ENCODE measurements around the gene SERPINI1. TPM values are rescaled to one million over a fixed set of nuclear protein-coding genes. Genes with fewer than 3 reads are reported as not detected.

Gene SERPINI1
- total and polyA plus RNA-seq, 7 experiments from 2014 or later, result 1.3 to 6.8 (median 3.6) TPM

DNA sequence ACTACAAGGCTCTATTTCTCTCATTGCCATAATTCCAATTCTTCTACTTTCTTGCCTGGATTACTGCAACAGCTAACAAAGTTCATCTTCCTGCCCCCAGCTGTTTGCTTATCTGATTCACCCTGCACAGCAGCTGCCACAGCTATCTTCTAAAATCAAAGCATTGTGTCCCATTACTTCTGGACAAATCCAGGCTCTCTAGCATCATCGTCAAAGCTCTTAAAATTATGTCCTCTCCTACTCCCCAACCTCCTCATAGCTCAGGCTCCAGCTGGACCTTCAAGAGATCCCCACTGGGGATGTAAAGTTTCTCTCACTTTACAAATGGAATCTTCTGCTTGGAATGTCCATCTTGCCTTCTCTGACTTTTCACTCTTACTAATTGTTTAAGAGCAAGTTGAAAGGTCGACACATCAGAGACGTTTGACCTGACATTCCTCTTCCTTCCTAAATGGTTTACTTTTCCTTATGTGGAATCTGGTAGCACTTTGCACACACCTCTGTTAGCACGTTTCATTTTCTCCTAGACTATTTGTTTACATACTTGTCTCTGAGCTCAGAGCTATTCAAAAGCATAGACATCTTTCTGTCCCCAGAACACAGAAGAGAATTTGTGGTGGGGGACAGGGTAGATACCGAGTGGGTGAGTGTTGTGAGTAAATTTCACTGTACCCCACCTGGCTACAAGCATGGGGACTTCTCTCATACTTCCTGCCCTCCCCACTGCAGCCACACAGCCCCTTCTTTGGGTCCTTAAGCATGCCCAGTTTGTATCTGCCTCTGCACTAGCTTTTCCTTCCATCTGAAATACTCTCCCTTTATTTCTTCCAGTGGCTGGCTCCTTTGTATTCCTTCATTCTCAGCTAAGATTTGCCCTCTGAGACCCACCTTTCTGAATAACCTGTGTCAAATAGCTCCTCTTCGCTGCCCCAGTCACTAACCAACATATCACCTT, 77.9 kb downstream of the SERPINI1 start:
- Histone ChIP-seq H3K27ac (ENCODE audit: low read depth, low read length) (no peak overlapping the region), H3K4me1 (ENCODE audit: control insufficient read depth in 2 of 2, insufficient read depth in 2 of 2, low read length in 2 of 2) (no peaks in the 10 kb centered on the region), H3K27me3 (ENCODE audit: control insufficient read depth in 2 of 2, insufficient read depth in 2 of 2, low read length in 2 of 2) (no peaks in the 10 kb centered on the region), H3K4me3 (ENCODE audit: low read length) (no peak overlapping the region), H3K36me3 (ENCODE audit: control insufficient read depth in 2 of 3, insufficient read depth in 3 of 3, low read length in 3 of 3) (no peaks in the 10 kb centered on the region), H3K9me3 (ENCODE audit: control insufficient read depth in 2 of 3, low read length in 3 of 3) (no peaks in the 10 kb centered on the region)
- DNase-seq (no peak), ATAC-seq (no peak)
- POLR2A ChIA-PET, result no interaction called here
- Mint-ChIP-seq H3K9me3 (no peaks in the 10 kb centered on the region), H3K4me1 (no peaks in the 10 kb centered on the region), H3K27ac (no peak overlapping the region), H3K4me3 (no peak overlapping the region), H3K27me3 (no peaks in the 10 kb centered on the region), H3K36me3 (peaks cover 0 to 3% (median 0%) of the 10 kb centered on the region in 5 donors)
- CTCF ChIA-PET, result no interaction called here
- intact Hi-C loops (cut with micrococcal nuclease), result no loop called here

DNA sequence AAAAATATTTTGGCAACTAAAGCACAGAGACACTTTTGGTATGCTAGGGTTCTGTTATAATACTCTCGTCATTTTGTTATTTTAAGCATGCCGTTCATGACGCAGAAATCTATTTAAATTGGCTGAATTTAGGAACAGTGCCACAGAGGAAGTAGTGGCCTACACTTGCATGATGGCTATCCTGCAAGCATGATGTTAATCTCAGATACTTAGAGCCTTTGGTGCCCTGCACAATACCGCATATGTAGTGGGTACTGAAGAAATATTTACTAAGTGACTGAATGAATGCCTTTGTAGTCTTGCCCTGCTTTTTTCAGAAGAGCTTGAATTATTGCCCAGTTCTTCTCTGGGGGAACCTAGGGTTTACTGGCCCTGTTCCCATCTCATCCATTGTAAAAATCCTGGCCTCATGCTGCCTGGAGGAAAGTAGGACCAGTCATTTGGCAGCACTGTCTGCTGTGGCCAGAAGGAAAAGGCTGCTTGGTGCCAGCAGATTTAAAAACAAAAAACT, 79.0 kb downstream of the SERPINI1 start:
- no peaks in the 10 kb centered on the region for H3K9me3 Mint-ChIP-seq
- peaks cover 0 to 3% (median 0%) of the 10 kb centered on the region in 5 donors for H3K36me3 Mint-ChIP-seq
- H3K4me3 Mint-ChIP-seq, result no peak overlapping the region
- POLR2A ChIA-PET, result no interaction called here
- intact Hi-C loops (cut with micrococcal nuclease), result no loop called here
- no peaks in the 10 kb centered on the region for H3K27me3 Mint-ChIP-seq
- no peaks in the 10 kb centered on the region for H3K4me1 ChIP-seq (ENCODE audit: control insufficient read depth in 2 of 2, insufficient read depth in 2 of 2, low read length in 2 of 2)
- H3K9me3 ChIP-seq (ENCODE audit: control insufficient read depth in 2 of 3, low read length in 3 of 3), result no peaks in the 10 kb centered on the region
- H3K27ac Mint-ChIP-seq, result no peak overlapping the region
- DNase-seq (no peak), ATAC-seq (no peak)
- H3K4me1 Mint-ChIP-seq, result no peaks in the 10 kb centered on the region
- no peaks in the 10 kb centered on the region for H3K27me3 ChIP-seq (ENCODE audit: control insufficient read depth in 2 of 2, insufficient read depth in 2 of 2, low read length in 2 of 2)
- CTCF ChIA-PET, result no interaction called here
- H3K36me3 ChIP-seq (ENCODE audit: control insufficient read depth in 2 of 3, insufficient read depth in 3 of 3, low read length in 3 of 3), result no peaks in the 10 kb centered on the region
- H3K27ac ChIP-seq (ENCODE audit: low read depth, low read length), result no peak overlapping the region
- H3K4me3 ChIP-seq (ENCODE audit: low read length), result no peak overlapping the region

DNA sequence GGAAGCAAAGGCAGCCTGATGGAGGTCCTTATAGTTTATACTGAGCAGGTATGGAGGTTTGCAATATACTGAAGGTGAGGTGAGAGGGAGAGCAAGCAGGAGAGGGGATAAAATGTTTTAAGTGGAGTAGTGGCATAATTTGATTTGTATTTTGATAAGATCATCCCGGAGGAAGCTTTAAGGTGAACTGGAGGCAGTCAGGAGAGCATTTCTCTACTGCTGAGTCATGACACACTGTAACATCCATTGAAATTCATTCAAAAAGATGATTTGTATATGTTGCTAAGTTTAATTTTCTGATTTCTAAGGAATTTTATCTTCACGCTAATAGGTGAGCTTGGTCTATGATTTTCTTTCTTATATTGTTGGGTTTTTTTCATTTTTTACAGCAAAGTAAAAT, 81.4 kb downstream of the SERPINI1 start:
- Mint-ChIP-seq H3K36me3 (peaks cover 0 to 3% (median 0%) of the 10 kb centered on the region in 5 donors), H3K27me3 (no peaks in the 10 kb centered on the region), H3K4me1 (no peaks in the 10 kb centered on the region), H3K4me3 (no peak overlapping the region), H3K27ac (no peak overlapping the region), H3K9me3 (no peaks in the 10 kb centered on the region)
- Histone ChIP-seq H3K27me3 (ENCODE audit: control insufficient read depth in 2 of 2, insufficient read depth in 2 of 2, low read length in 2 of 2) (no peaks in the 10 kb centered on the region), H3K36me3 (ENCODE audit: control insufficient read depth in 2 of 3, insufficient read depth in 3 of 3, low read length in 3 of 3) (no peaks in the 10 kb centered on the region), H3K27ac (ENCODE audit: low read depth, low read length) (no peak overlapping the region), H3K4me3 (ENCODE audit: low read length) (no peak overlapping the region), H3K9me3 (ENCODE audit: control insufficient read depth in 2 of 3, low read length in 3 of 3) (no peaks in the 10 kb centered on the region), H3K4me1 (ENCODE audit: control insufficient read depth in 2 of 2, insufficient read depth in 2 of 2, low read length in 2 of 2) (no peaks in the 10 kb centered on the region)
- no peak for DNase-seq
- intact Hi-C loops (cut with micrococcal nuclease), result no loop called here
- no peak for ATAC-seq
- POLR2A ChIA-PET, result no interaction called here
- CTCF ChIA-PET, result no interaction called here

DNA sequence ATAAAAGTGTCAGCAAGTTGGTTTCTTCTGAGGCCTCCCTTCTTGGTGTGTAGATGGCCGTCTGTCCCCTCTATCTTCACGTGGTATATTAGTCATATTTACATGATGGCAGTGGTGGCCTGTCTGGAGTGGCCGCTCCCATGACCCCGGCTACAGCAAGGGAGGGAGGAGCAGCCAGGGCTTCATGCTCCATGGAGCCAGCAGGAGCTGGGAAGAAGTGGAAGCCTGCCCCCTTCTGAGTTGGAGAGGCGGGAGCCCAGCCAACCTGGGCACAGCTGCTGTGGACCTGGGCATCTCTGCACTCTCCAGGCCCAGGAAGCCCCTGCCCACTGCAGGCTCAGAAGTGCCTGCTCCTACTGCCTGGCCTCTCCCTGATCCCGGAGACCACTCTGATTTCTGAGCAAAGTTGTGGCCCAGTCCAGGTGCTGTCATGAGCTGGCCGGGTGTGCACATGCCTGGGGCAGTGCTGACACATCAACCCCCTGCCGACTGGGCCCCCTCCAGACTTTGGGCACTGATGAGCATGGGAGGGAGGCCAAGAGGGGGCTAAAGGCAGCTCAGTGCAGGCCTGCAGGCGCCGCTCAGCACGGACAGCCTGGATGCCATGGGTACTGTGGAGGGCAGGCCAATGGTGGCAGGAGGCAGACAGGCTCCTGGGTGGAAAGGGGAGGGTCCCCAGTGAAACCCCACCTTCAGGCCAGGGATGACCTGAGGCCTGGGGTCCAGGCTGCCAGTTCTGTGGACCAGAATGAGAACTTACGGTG, 84.8 kb downstream of the SERPINI1 start:
- Mint-ChIP-seq H3K4me3 (no peak overlapping the region), H3K9me3 (no peaks in the 10 kb centered on the region), H3K27ac (no peak overlapping the region), H3K27me3 (no peaks in the 10 kb centered on the region), H3K36me3 (peaks cover 0 to 3% (median 0%) of the 10 kb centered on the region in 5 donors), H3K4me1 (no peaks in the 10 kb centered on the region)
- Histone ChIP-seq H3K9me3 (ENCODE audit: control insufficient read depth in 2 of 3, low read length in 3 of 3) (no peaks in the 10 kb centered on the region), H3K27ac (ENCODE audit: low read depth, low read length) (no peak overlapping the region), H3K4me1 (ENCODE audit: control insufficient read depth in 2 of 2, insufficient read depth in 2 of 2, low read length in 2 of 2) (no peaks in the 10 kb centered on the region), H3K4me3 (ENCODE audit: low read length) (no peak overlapping the region), H3K36me3 (ENCODE audit: control insufficient read depth in 2 of 3, insufficient read depth in 3 of 3, low read length in 3 of 3) (no peaks in the 10 kb centered on the region), H3K27me3 (ENCODE audit: control insufficient read depth in 2 of 2, insufficient read depth in 2 of 2, low read length in 2 of 2) (no peaks in the 10 kb centered on the region)
- POLR2A ChIA-PET, result no interaction called here
- DNase-seq (no peak), ATAC-seq (no peak)
- intact Hi-C loops (cut with micrococcal nuclease), result no loop called here
- CTCF ChIA-PET, result no interaction called here

DNA sequence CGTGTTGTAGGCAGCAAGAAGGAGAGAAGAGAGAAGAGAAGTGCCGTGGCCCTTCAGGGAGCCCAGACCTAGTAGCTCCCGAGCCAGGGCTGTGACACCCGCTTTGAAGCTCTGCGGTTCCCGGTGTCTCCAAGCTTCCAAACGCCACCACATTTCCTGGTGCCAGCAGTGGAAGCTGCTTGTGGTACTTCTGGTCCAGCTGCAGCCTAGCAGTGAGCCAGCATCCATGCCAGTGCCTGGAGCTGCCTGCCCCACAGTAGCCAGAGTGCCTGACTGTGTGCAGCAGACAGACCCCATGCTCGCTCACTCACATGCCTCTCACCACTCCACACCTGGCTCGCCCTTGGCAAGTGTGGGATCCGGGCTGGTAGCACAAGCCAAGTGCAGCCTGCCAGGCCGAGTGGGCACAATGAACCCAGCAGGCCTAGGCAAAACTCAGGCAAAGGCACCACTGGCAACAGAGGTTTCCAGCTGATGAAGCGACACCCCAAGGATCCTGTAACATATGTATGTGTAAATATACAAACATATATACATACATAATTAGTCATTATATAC, 85.8 kb downstream of the SERPINI1 start:
- no peaks in the 10 kb centered on the region for H3K4me1 ChIP-seq (ENCODE audit: control insufficient read depth in 2 of 2, insufficient read depth in 2 of 2, low read length in 2 of 2)
- intact Hi-C loops (cut with micrococcal nuclease), result no loop called here
- ATAC-seq (no peak), DNase-seq (no peak)
- H3K9me3 Mint-ChIP-seq, result no peaks in the 10 kb centered on the region
- peaks cover 0 to 3% (median 0%) of the 10 kb centered on the region in 5 donors for H3K36me3 Mint-ChIP-seq
- H3K27me3 Mint-ChIP-seq, result no peaks in the 10 kb centered on the region
- ChIA-PET POLR2A (no interaction called here), CTCF (no interaction called here)
- H3K4me3 Mint-ChIP-seq, result no peak overlapping the region
- no peaks in the 10 kb centered on the region for H3K4me1 Mint-ChIP-seq
- no peak overlapping the region for H3K27ac Mint-ChIP-seq
- no peaks in the 10 kb centered on the region for H3K9me3 ChIP-seq (ENCODE audit: control insufficient read depth in 2 of 3, low read length in 3 of 3)
- no peak overlapping the region for H3K4me3 ChIP-seq (ENCODE audit: low read length)
- no peak overlapping the region for H3K27ac ChIP-seq (ENCODE audit: low read depth, low read length)
- no peaks in the 10 kb centered on the region for H3K36me3 ChIP-seq (ENCODE audit: control insufficient read depth in 2 of 3, insufficient read depth in 3 of 3, low read length in 3 of 3)
- H3K27me3 ChIP-seq (ENCODE audit: control insufficient read depth in 2 of 2, insufficient read depth in 2 of 2, low read length in 2 of 2), result no peaks in the 10 kb centered on the region

DNA sequence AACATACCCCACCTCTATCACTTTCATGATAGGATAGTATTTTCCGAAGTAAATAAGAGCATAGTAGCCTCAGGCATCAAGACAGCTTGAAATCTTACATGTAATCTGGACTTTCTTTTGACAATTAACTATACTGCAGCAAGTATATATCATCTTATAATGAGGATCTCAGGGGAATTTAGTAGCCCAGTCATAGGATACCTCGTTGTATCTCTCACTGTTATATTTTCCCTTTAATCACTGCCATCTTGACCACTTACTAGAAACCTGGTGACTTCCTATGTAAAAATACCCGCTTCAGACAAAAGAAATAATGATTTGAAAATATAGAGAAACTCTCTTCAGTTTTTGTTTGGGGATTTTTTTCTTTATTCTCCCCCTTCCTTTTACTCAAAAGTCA, 88.2 kb downstream of the SERPINI1 start:
- Mint-ChIP-seq H3K4me3 (no peak overlapping the region), H3K36me3 (no peaks in the 10 kb centered on the region), H3K27ac (no peak overlapping the region), H3K4me1 (no peaks in the 10 kb centered on the region), H3K27me3 (no peaks in the 10 kb centered on the region), H3K9me3 (no peaks in the 10 kb centered on the region)
- Histone ChIP-seq H3K9me3 (ENCODE audit: control insufficient read depth in 2 of 3, low read length in 3 of 3) (no peaks in the 10 kb centered on the region), H3K4me1 (ENCODE audit: control insufficient read depth in 2 of 2, insufficient read depth in 2 of 2, low read length in 2 of 2) (no peaks in the 10 kb centered on the region), H3K27me3 (ENCODE audit: control insufficient read depth in 2 of 2, insufficient read depth in 2 of 2, low read length in 2 of 2) (no peaks in the 10 kb centered on the region), H3K4me3 (ENCODE audit: low read length) (no peak overlapping the region), H3K27ac (ENCODE audit: low read depth, low read length) (no peak overlapping the region), H3K36me3 (ENCODE audit: control insufficient read depth in 2 of 3, insufficient read depth in 3 of 3, low read length in 3 of 3) (no peaks in the 10 kb centered on the region)
- DNase-seq, result no peak
- intact Hi-C loops (cut with micrococcal nuclease), result no loop called here
- ChIA-PET POLR2A (no interaction called here), CTCF (no interaction called here)
- ATAC-seq, result no peak
